HG02623 (cell line): ENCODE results near the gene WNT1.

Source experiments
- ATAC-seq: cut with Tn5 transposase; IDR thresholded peaks from one replicate; pipeline ENCODE4 v1.9.1; 2021; ENCODE audit warnings: moderate library complexity; ENCODE audit not compliant: unreplicated experiment

Gene WNT1

GRCh38 chr12:48980389-48980952 is 2.3 kb downstream of the WNT1 start:
- no peak for ATAC-seq

GRCh38 chr12:48980953-48981756 is 3.0 kb downstream of the WNT1 start:
- no peak for ATAC-seq

GRCh38 chr12:48981757-48982157 is 3.6 kb downstream of the WNT1 start:
- ATAC-seq: no peak

- no peak for ATAC-seq
These were observed 4.4 kb downstream of the WNT1 start for GRCh38 chr12:48982397-48983080.

- ATAC-seq: no peak
These were observed 7.4 kb downstream of the WNT1 start for GRCh38 chr12:48985475-48985897.

- no peak for ATAC-seq
These were observed 7.8 kb downstream of the WNT1 start for GRCh38 chr12:48985901-48986300.

- ATAC-seq: no peak
These were observed 8.7 kb downstream of the WNT1 start for GRCh38 chr12:48986720-48987291.

- ATAC-seq: no peak
These were observed 10.0 kb downstream of the WNT1 start for GRCh38 chr12:48988030-48988649.

- no peak for ATAC-seq
These were observed 12.4 kb downstream of the WNT1 start for GRCh38 chr12:48990552-48990951.

- no peak for ATAC-seq
These were observed 13.3 kb downstream of the WNT1 start for GRCh38 chr12:48991247-48992050.

- ATAC-seq: no peak
These were observed 15.7 kb downstream of the WNT1 start for GRCh38 chr12:48993787-48994186.

GRCh38 chr12:48994224-48995085 is 16.3 kb downstream of the WNT1 start:
- no peak for ATAC-seq

- ATAC-seq: no peak
These were observed 17.2 kb downstream of the WNT1 start for GRCh38 chr12:48995086-48995879.

- no peak for ATAC-seq
These were observed 18.9 kb downstream of the WNT1 start for GRCh38 chr12:48996794-48997718.

GRCh38 chr12:48997719-48998496 is 19.8 kb downstream of the WNT1 start:
- ATAC-seq: no peak

- ATAC-seq: no peak
These were observed 20.6 kb downstream of the WNT1 start for GRCh38 chr12:48998497-48999353.
